NCI-H2029 treated with DMSO at 0.1 percent for 48 hours (cell line): ENCODE measurements around the gene FSTL4.
"Not testable (repeated sequence)": the region's sequence is repeated elsewhere in the genome, so short reads cannot be mapped to it uniquely, and the experiment has no call there.

Experiments used
- DNase-seq: peaks from one replicate; lab custom pipeline; 2025; lab: John Stamatoyannopoulos, UW

The FSTL4 gene

GRCh38 chr5:133456933-133457402 is 155.4 kb downstream of the FSTL4 start:
- no peak for DNase-seq

DNA sequence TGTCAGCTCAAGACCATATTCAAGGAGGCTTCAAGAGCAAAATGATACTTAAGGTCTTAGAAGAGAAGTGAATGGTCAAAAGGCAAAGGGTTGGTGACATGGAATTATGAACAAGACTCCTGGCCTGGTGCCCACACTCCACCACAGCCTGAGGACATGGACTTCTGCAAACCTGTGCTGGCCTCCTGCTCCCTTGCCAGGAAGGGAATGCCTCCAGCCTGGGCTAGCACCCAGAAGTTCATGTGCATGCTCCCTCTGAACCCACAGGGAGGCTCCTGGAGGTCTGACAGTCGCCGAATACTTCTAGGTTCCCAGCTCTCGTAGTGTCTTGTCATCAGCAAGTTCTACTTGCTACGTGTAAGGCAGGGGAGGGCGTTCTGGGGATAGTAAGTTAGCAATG is 156.7 kb downstream of the FSTL4 start:
- no peak for DNase-seq

- no peak for DNase-seq
Measured at GRCh38 chr5:133454442-133454841, 157.9 kb downstream of the FSTL4 start.

GRCh38 chr5:133453831-133454230 is 158.5 kb downstream of the FSTL4 start:
- no peak for DNase-seq

GRCh38 chr5:133453084-133453780 is 159.1 kb downstream of the FSTL4 start:
- DNase-seq, result no peak

- DNase-seq, result no peak
Measured at GRCh38 chr5:133451926-133452325, 160.4 kb downstream of the FSTL4 start.

DNA sequence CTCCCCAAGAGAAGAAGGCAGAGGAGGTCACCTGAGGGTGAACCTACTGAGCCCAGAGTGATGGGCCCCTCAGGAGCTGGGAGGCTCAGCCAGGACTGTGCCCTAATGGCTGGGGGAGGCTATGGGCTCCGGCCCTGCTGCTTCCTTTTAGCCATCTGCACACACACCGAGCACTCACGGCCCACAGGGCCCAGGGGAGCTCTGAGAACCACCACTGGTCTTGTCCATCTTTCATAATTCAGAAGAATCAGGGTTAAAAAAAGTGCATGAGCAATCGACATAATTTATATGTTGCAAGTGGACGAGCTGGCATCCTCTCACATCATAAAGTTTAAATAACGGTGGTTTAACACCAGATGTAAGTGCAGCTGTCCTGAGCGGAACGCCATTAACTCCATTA is 162.1 kb downstream of the FSTL4 start:
- DNase-seq, result no peak

GRCh38 chr5:133449181-133449580 is 163.2 kb downstream of the FSTL4 start:
- no peak for DNase-seq

DNA sequence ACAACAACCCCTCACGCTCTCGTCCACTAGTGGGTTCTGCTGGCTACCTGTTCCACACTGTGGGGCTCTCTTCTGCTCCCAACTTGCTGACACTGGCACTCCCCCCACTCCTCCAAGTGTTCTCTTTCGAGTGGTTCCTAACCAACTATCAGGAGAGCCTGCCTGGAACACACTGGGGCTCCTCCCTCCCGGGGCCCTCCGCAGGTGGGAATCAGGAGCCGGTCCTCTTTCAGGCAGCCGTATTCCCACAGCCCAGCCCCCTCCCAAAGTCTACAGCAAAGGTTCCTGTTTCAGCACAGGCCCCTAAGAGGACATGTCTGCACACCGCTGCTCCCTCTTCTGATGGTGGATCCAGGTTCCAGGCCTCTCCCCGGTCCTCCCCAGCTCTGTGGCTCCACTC is 165.9 kb downstream of the FSTL4 start:
- no peak for DNase-seq

DNA sequence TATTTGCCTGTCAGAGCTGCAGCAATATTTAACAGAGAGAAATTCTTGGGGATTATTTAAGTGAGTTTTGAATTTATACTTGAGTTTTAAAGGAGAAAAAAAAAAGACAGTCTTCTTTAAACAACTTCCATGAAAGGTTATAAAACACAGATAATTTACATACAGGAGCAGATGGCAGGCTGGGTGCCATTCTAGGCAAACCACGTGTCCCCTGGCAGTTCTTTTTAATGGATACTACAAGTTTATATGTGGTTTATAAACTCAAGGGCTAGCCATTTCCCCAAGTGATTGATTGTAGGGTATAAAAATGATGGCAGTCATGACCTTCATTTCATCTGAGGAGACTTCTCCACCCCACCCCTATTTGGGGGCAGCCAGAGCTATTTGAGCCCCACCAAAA is 166.6 kb downstream of the FSTL4 start:
- no peak for DNase-seq

DNA sequence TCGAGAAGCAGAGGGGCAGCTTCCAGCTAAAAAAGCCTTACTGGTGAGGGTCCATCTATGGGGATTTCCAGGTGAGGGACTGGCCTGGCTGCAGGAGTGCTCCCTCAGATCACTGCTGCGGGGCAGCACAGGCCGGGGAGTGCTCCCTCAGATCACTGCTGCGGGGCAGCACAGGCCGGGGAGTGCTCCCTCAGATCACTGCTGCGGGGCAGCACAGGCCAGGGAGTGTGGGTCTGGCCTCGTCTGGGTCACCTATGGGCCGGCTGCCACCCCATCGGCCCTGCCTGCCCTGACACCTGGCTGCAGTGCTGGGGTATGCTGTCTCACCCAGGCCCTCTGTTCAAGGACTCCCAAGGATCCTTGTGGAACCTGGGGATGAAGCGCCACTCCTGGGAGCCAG is 167.1 kb downstream of the FSTL4 start:
- DNase-seq, result not testable (repeated sequence)

- no peak for DNase-seq
Measured at GRCh38 chr5:133444711-133445110, 167.6 kb downstream of the FSTL4 start.

- no peak for DNase-seq
Measured at GRCh38 chr5:133441166-133441815, 171.1 kb downstream of the FSTL4 start.

DNA sequence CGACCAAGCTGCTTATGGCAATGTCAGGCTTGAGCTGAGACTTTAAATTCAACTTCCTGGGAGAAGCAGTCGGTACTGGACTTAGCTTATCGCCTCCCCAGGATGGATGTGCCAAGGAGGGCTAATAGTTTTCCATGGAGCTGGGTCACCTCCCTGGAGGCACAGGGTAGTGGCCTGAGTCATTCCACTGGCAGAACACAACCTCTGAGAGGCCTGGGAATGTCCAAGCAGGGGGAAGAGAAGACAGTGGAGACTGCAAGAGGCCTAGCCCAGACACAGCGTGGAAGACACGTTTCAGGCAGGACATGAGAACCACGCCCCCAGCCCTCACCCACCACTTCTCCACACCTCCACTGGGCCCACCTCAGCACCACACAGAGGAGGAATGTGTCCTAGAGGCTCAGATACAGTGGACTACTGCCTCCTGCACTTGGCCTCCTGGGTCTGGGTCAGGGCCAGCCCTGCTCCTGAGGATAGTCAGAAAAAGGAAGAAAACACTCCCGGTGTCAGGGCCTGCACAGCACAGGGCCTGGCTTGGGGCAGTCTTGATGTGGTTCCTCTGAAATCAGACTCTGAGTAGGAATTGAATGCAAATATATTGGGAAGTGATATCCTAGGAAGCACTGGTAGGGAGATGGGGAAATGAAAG is 171.8 kb downstream of the FSTL4 start:
- DNase-seq, result no peak

DNA sequence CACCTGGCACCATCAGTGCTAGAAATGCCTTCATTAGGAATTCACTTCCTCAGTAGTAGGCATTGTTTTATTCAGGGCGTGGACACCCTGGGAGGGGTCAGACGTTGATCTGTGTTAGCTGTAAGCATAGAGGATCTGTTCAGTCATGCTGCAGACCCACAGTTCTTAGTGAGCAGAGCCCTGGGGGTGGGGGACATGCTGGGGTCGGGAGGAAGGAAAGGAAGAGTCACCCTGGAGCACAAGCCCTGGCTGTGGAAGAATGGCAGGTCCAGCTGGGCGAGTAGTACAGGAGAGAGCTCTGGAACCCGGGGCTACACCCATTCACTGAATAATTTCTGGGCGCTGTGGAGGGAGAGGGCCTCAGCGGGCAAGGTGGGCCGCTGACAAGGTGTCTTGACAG is 172.5 kb downstream of the FSTL4 start:
- no peak for DNase-seq

GRCh38 chr5:133438487-133438886 is 173.9 kb downstream of the FSTL4 start:
- no peak for DNase-seq

DNA sequence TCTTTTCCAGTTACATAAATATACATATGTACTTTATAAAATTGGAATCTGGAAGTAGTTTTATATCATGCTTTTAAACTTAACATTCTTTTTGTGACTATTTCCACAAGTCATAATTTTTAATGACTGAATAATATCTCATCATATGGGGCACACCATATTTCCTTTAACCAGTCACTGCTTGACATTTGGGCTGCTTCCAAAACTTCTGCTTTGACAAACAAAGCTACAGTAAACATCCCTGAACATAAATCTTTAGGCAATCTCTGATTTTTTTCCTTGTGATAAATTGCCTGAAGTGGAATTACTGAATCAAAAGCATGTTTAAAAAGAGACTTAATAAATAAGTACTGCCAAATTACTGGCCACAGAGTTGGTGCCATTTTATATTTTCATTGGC is 178.0 kb downstream of the FSTL4 start:
- DNase-seq, result no peak

DNA sequence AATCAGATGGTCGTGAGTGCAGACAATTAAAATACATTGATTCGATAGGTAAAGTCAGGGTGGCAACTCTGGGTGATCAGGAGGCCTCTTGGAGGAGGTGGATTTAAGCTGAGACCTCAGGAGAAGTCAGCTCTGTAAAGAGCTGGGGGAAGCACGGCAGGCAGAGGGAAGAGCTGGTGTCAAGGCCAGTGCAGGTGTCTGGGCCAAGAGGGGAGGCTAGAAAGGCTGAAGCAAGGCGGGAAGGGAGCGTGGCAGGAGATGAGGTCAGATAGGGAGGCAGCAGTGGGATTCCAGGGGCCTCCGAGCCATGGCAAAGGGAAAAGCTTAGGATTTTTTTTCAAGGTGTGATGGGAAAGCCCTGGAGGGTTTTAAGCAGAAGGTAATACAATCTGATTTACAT is 178.7 kb downstream of the FSTL4 start:
- no peak for DNase-seq

DNA sequence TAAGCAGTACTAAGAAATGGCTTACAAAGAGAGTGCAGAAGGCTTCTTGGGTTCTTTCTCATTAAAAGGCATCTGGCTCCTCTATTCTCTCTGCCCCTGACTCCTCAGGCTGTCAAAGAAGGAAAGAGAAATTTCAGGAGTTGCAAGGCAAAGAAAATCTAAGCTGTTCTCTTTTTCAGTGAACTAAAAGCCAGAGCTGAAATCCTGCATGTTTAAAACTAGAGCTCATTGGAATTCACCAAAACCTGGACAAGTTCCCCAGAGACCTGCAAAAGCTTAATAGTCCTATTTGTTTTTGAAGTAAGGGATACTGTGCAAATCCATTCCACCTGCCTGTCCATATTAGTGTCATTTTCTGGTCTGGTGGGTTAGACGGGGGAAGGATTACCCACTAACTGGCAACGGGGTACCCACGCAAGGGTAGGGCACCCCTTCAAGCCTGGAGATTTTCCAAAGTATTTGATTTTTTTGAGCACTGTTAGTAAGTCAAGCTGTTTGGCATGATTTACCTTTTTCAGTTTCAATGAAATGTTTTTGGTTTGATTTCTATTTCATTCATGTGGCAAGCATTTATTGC is 179.3 kb downstream of the FSTL4 start:
- no peak for DNase-seq

DNA sequence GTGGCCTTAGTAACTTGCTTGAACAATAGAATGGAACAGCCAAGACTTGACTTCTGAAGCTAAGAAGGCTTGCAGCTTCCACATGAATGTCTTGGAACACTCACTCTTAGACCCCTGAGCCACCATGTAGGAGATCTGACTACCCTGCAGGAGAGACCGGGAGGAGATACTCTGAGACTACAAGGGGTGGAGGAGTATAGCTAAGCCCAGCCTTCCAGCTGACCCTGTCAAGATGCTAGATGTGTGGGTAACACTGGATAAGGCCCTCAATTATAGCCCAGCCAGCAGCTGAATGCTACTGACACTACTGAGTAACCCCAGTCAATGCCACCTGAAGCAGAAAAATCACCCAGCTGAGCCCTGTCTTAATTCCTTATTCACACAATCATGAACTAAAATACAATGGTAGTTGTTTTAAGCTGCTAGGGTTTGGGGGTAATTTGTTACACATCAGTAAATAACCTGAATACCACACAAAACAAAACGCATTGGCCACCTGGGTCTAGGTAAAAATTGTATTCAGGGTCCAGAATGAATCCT is 180.9 kb downstream of the FSTL4 start:
- DNase-seq, result no peak

- DNase-seq, result no peak
Measured at GRCh38 chr5:133430095-133430494, 182.2 kb downstream of the FSTL4 start.

GRCh38 chr5:133429046-133429445 is 183.3 kb downstream of the FSTL4 start:
- DNase-seq, result no peak
